VCaP (cell line): ENCODE data around the gene SPART.

Source experiments
- H3K27ac ChIP-seq: fragments of 450-650 bp; 2 replicates; pipeline ENCODE4 v1.5.1; 2017
- CTCF ChIP-seq: fragments of 450-650 bp; conservative IDR thresholded peaks from 2 replicates; pipeline ENCODE4 v1.5.1; 2017; ENCODE audit warnings: mild to moderate bottlenecking, moderate library complexity

The SPART gene

GRCh38 chr13:36258831-36259230, 87.4 kb downstream of the SPART start:
- no peak for TF ChIP-seq CTCF
- H3K27ac ChIP-seq = no peak overlapping the region
